ENCODE results near the gene LIN9. TPM values are rescaled to one million over a fixed set of nuclear protein-coding genes. Genes with fewer than 3 reads are reported as not detected.

The LIN9 gene
- total and polyA plus RNA-seq, 2 of the 8 experiments (the other 6 are each of a cell fraction or from before 2014, with no cell fraction given), result 5.6 to 12.6 TPM

DNA sequence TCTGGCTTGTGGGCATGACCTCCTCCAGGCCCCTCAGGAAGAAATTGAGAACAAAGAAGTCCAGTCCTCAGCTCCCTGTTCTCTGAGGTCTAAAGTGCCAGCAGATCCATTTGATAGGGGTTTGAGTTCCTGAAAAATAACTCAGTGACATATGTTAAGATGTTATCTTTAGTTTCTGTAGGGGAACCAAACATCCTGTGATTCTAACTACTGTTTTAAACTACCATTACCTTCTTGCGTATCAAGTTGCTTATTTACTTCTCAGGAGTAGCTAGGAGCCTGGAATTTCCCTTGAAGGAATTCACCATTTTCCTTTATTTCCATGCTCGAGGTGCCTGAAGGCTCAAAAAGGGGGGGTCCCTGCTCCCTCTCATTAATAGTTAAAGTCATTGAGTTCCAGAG, 18.8 kb upstream of the LIN9 start:
- Histone ChIP-seq H3K27ac (ENCODE audit: low read depth, low read length) (no peak overlapping the region), H3K4me2 (ENCODE audit: insufficient read depth in 1 of 2, low read depth in 2 of 2, low read length in 2 of 2) (no peak overlapping the region), H4K8ac (ENCODE audit: extremely low read depth, insufficient read depth, low read length) (no peak overlapping the region), H3K79me2 (ENCODE audit: control insufficient read depth in 1 of 2, insufficient read depth in 2 of 2, low read length in 2 of 2) (no peaks in the 10 kb centered on the region), H3K23me2 (ENCODE audit: low read depth, low read length) (no peaks in the 10 kb centered on the region), H2BK5ac (ENCODE audit: low read depth, low read length) (no peak overlapping the region), H3K18ac (ENCODE audit: extremely low read depth, low read length) (no peak overlapping the region), H3K4me1 (replicated peaks in 1 of 4; ENCODE audit: control insufficient read depth in 3 of 4, insufficient read depth in 4 of 4, low read length in 3 of 4) (no peaks in the 10 kb centered on the region), H3K56ac (replicated peaks; ENCODE audit: insufficient read length, low read depth, low read length) (no peak overlapping the region), H2BK15ac (ENCODE audit: low read length) (no peak overlapping the region), H3K79me1 (ENCODE audit: low read depth, low read length) (no peaks in the 10 kb centered on the region), H3K9me3 (ENCODE audit: insufficient read depth in 2 of 2, low read depth in 1 of 2, low read length in 1 of 2) (no peaks in the 10 kb centered on the region), H2AFZ (ENCODE audit: low read length) (no peak overlapping the region), H3K4me3 (ENCODE audit: extremely low read depth in 1 of 4, insufficient read depth in 2 of 4, low read depth in 3 of 4, low read length in 4 of 4) (no peak overlapping the region), H4K91ac (replicated peaks; ENCODE audit: insufficient read length, low read length) (no peak overlapping the region), H3K36me3 (ENCODE audit: control insufficient read depth in 2 of 4, insufficient read depth in 4 of 4, low read length in 3 of 4) (no peaks in the 10 kb centered on the region), H3K4ac (replicated peaks; ENCODE audit: insufficient read length, low read depth, low read length) (no peak overlapping the region), H3K9ac (replicated peaks in 1 of 4; ENCODE audit: extremely low read depth in 1 of 4, low read depth in 3 of 4, low read length in 3 of 4) (no peak overlapping the region), H2BK20ac (ENCODE audit: low read length) (no peak overlapping the region), H3K27me3 (replicated peaks in 1 of 4; ENCODE audit: control insufficient read depth in 3 of 4, extremely low read depth in 1 of 4, insufficient read depth in 3 of 4, low read length in 3 of 4) (no peaks in the 10 kb centered on the region; a peak in 1 of 7 replicates), H2AK5ac (ENCODE audit: low read depth, low read length) (no peak overlapping the region), H4K20me1 (replicated peaks in 1 of 2; ENCODE audit: control insufficient read depth in 1 of 2, insufficient read depth in 2 of 2, low read length in 2 of 2) (no peaks in the 10 kb centered on the region), H2BK120ac (replicated peaks; ENCODE audit: low read depth, low read length) (no peak overlapping the region), H3K23ac (ENCODE audit: insufficient read length) (no peak overlapping the region), H3K14ac (ENCODE audit: insufficient read length) (no peak overlapping the region), H4K5ac (ENCODE audit: insufficient read length, low read depth, low read length) (no peak overlapping the region), H2BK12ac (ENCODE audit: low read depth, low read length) (no peak overlapping the region)
- POLR2A ChIA-PET (ENCODE audit: partially characterized antibody), result interaction anchor here (2.2 kb wide), 1 partner anchor 18 kb away, joined by 11 read pairs; the partner anchor contains the start of gene LIN9
- CTCF ChIA-PET (ENCODE audit: partially characterized antibody), result interaction anchor here (1.1 to 2.2 kb wide), 3 partner anchors 18 to 127 kb away, joined by 3 to 9 read pairs (median 5); partner anchors contain the start of gene LIN9
- no peak for DNase-seq (ENCODE audit: low read depth in 1 of 2, low spot score in 2 of 2)
- FAIRE-seq, result no peak
- WGBS, 2 experiments (ENCODE audit: extremely low coverage in 1 of 2, insufficient coverage in 1 of 2, insufficient read length in 1 of 2, insufficient replicate concordance in 2 of 2, low coverage in 1 of 2, low lambda C conversion rate in 2 of 2, missing lambda C conversion rate in 1 of 2), result 82% methylated on average over 2 of the region's 2 CpGs; no CpG with 5 or more reads in 1 of the 2 experiments
- no peak for TF ChIP-seq SIRT6 (IDR thresholded peaks at IDR 0.05; ENCODE audit: low read length)
- TF ChIP-seq, protein P1, sequence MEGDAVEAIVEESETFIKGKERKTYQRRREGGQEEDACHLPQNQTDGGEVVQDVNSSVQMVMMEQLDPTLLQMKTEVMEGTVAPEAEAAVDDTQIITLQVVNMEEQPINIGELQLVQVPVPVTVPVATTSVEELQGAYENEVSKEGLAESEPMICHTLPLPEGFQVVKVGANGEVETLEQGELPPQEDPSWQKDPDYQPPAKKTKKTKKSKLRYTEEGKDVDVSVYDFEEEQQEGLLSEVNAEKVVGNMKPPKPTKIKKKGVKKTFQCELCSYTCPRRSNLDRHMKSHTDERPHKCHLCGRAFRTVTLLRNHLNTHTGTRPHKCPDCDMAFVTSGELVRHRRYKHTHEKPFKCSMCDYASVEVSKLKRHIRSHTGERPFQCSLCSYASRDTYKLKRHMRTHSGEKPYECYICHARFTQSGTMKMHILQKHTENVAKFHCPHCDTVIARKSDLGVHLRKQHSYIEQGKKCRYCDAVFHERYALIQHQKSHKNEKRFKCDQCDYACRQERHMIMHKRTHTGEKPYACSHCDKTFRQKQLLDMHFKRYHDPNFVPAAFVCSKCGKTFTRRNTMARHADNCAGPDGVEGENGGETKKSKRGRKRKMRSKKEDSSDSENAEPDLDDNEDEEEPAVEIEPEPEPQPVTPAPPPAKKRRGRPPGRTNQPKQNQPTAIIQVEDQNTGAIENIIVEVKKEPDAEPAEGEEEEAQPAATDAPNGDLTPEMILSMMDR (IDR thresholded peaks at IDR 0.05; ENCODE audit: control extremely low read depth in 1 of 3, insufficient read depth in 1 of 3, low read depth in 1 of 3, low read length in 3 of 3), result no peak
- no peak for TF ChIP-seq RNF2 (IDR thresholded peaks at IDR 0.05; ENCODE audit: borderline replicate concordance, low read depth, low read length, missing control alignments, poor library complexity, severe bottlenecking)
- TF ChIP-seq RAD21 (IDR thresholded peaks at IDR 0.05 in 1 of 2, conservative IDR thresholded peaks at IDR 0.05 in 1 of 2; ENCODE audit: low read depth in 2 of 2, low read length in 2 of 2), result no peak
- no peak for TF ChIP-seq CTBP2 (IDR thresholded peaks at IDR 0.05; ENCODE audit: borderline replicate concordance, insufficient read depth, insufficient read length, low read length)
- no peak for TF ChIP-seq POLR2AphosphoS5 (IDR thresholded peaks at IDR 0.05; ENCODE audit: low read depth, low read length)
- no peak for TF ChIP-seq KDM4A (IDR thresholded peaks at IDR 0.05; ENCODE audit: low read depth, low read length, severe bottlenecking)
- no peak for TF ChIP-seq BCL11A (IDR thresholded peaks at IDR 0.05; ENCODE audit: low read depth in 2 of 2, low read length in 2 of 2)
- TF ChIP-seq, protein P2, sequence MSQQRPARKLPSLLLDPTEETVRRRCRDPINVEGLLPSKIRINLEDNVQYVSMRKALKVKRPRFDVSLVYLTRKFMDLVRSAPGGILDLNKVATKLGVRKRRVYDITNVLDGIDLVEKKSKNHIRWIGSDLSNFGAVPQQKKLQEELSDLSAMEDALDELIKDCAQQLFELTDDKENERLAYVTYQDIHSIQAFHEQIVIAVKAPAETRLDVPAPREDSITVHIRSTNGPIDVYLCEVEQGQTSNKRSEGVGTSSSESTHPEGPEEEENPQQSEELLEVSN (IDR thresholded peaks at IDR 0.05), result no peak
- TF ChIP-seq FOSL1 (IDR thresholded peaks at IDR 0.05; ENCODE audit: insufficient read depth, low read depth, low read length), result no peak

Measured in H1 (cell line).